Activated CD8-positive, alpha-beta memory T cell treated with anti-CD3 and anti-CD28 coated beads for 4 hours (primary cell): Measurements from ENCODE around the gene FHOD3.
"Not testable (repeated sequence)": the region's sequence is repeated elsewhere in the genome, so short reads cannot be mapped to it uniquely, and the experiment has no call there.

Experiments
- DNase-seq, 2 donors: peaks; one replicate each; pipeline ENCODE4 v3.0.0-alpha.2; 2020; ENCODE audit warnings: low read depth in 2 of 2

Gene FHOD3

DNA sequence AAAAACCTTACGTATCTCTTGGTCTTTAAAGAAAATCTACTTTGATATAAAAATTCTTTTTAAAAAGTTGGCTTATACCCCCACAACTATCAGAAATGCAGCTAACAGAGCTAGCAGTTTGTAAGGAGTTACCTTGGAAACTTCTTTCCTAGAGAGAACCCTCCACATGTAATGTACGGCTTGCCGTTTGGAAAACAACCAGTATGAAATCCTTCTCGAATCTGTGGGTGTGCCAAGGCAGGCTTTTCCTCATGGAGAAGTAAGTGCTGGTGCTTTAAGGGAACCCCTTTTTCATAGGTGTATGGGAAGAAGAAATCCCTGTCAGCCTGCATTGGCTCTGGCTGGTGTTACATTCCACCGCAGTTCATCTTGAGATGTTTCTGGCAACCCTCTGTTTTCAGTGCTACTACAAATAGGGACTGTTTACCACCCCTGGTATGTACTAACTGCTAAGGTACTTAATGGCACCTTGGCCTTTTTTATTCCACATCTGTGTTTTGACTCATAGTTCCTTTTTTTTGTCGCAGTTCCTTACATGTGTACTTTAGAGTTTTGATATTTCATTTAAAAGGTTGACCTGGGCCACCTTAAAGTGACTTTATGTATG, 248.4 kb downstream of the FHOD3 start:
- no peak for DNase-seq

DNA sequence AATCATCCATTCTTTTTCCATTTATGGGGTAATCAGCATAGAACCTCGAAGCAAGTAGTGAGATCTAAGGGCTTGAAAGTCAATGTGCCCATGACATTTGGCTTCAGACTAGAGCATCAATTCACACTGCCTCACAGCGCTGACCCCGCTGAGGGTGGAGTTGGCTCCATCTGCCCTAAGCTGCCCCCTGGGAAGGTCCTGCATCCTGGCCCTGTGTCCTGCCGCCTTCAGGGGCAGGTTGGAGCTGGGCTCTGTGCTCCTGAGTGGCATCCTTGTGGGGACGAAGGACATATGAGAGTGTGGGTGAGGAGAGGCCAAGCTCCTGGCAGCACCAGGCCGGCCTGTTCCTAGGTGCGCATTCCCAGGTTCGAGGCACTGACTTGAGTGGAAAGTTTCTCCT, 249.4 kb downstream of the FHOD3 start:
- DNase-seq: no peak

GRCh38 chr18:36547544-36547943, 250.0 kb downstream of the FHOD3 start:
- DNase-seq: no peak

DNA sequence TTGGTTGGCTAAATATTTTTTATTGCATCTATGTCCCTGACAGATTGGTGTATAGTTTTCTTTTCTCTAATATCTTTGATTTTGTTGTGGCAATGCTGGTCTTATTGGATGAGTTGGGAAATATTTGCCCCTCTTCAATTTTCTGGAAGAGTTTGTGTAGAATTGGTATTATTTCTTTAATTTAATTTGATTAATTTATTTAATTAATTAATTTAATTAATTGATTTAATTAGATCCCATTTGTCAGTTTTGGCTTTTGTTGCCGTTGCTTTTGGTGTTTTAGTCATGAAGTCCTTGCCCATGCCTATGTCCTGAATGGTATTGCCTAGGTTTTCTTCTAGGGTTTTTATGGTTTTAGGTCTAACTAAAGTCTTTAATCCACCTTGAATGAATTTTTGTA, 253.8 kb downstream of the FHOD3 start:
- not testable (repeated sequence) for DNase-seq

DNA sequence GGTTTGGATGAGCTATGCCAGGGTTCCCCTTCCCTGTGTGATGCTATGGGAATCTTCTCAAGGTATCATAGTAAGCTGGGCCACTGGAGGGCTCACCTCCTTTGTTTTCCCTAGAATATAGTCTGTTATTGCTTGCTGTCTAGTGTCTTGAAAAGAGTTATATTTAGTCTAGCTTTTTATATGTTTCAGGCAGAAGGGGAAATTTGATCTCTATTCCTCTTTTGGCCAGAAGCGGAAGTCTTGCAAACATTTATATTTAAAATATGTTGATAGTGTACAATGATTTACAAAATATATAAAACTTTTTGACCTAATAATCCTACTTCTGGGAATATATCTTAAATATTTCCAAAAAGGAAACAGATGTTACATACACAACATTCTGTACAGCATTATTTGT, 260.7 kb downstream of the FHOD3 start:
- DNase-seq: no peak

DNA sequence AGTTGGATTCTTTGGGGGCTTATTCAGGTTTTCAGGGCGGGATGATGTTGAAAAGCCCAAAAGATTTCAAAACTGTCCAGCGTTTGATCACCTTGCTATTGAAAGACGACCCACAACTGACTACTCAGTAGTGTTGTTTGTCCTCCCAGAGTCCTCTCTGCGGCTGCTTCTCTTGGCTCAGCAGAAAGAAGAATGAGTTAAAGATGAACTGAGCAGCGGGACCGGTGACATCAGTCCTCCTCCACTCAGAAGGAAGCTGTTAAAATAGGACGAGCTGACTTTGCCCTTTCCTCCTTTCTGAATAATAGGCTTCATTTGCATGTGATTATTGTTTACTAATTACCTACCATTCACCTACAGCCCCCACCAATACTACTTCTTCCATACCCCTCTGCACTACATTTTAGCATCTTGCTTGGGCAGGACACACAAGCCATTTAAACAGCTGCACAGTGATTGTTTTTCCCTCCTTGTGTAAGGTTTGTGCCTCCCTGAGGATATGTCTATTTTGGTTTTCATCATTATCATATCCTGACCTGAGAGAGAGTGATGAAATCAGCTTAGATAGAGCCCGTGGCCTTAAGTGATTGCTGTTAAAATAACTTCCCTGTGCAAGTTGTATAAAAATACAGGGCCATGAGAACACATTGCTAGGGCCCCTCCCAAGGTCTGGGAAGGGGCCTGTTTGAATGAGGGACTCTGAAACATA, 261.8 kb downstream of the FHOD3 start:
- DNase-seq: no peak

DNA sequence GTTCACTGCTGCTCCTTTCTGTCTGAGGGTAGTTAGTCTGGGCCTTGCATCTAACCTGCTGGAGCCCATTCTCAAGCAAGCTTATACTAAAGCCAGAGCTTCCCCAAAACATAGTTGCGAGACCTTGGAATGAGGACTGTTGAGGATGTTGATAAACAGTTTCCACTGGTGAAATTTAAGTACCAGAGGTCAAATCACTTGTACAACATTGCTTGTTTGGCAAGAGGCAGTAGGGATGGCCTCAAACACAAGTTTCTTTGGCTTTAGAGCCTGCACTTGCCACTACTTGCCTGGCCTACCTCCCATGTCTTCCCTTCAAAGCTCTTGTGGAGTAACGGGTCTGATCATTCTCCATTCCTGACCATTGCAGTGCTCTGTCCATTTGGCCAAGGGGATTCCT, 262.7 kb downstream of the FHOD3 start:
- DNase-seq: no peak

DNA sequence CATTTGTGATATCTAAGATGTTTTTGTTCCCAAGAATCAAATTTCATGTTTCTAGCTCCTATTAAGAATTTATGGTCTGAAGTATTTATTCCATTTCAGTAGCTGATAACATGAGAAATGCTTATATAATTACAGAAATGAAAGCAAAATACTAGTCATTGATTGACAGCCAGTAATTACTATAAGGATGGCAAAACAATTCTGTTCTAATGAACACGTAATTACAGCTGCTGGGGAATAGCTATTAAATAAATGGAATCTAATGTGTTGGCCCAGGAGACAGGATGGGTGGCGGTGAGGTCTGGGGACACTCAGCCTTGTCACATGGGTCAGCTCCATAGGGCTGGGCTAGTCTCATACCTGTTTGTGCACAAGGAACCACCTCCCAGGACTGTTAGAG, 263.5 kb downstream of the FHOD3 start:
- no peak for DNase-seq

DNA sequence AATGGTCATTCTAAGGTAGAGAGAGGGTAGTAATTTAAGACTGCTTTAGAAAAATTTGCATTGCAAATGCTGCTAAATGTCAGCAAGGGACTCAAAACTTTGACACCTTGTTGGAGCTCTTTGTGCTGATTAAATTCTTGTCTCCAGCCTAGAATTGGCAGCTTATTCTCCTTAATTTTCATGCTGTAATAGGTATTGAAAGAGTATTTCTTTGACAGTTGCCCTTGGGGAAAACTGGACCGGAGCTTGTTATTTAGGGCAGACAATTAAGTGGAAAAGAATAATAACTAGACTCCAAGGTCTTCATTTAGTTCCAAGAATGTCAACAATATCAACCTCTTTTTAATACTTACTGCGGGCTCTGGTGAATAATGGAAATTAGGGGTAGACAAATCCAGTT, 267.3 kb downstream of the FHOD3 start:
- no peak for DNase-seq

DNA sequence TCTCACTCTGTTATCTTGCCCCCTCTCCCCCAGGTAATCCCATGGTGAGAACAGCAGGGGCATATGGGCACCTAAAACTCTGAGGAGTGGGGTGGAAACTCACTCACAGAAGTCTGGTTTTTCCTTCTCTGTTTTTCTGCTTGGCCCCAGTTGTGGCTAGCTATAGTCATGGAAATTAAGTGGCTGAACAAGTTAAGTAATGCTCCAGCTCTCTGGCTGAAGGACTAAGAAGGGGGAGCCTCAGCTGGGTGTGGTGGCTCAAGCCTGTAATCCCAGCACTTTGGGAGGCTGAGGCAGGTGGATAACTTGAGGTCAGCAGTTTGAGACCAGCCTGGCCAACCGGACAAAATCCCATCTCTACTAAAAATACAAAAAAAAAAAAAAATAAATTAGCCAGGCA, 270.3 kb downstream of the FHOD3 start:
- no peak for DNase-seq

DNA sequence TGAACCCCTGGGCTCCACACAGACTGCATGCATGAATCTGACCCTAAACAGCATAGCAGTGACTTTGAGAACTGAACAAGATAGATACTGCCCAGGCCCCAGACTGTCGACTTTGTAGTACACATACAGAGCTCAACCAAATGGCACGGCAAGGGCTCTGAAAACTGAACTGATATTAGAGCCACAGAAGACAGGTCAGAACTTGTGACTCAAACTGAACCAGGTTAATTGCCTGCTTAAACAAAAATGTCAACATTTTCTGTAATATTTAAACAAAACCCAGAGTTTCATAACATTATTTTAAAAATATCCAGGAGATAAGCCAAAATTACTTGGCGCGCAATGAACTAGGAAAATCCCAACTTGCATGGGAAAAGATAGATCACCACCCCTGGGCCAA, 271.0 kb downstream of the FHOD3 start:
- DNase-seq: no peak

DNA sequence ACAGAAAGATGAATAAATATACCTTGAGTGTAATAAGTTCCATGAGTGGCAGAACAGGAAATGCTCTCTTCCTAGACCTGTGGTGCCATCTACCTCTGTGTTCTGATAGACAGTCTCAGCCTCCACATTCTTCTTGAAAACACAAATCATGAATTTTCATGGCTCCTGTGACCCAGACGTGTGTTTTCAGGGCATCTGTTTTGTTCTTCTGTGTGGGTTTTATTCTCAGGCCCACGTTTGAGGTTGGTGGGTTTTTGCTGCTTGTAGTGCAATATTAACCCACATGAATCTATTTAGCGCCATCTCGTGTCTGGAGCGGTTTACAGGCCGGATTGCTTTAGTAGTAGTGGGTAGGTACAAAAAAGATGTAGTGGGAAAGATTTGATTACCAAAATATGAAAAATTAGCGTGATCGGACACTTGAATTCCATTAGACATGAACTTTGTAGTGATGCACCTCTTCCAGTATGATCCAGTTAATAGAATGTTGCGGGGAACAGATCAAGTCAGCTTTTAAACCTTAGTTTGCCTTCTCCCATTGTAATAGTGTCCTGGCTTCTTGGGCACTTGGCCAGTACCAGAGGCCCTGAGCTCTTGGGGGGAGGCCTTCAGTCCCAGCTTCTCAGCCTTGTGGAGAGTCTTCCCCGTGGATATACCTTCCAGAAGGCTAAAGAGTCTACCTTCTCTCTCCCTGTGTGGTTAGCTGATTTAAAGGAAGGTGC, 274.8 kb downstream of the FHOD3 start:
- no peak for DNase-seq

DNA sequence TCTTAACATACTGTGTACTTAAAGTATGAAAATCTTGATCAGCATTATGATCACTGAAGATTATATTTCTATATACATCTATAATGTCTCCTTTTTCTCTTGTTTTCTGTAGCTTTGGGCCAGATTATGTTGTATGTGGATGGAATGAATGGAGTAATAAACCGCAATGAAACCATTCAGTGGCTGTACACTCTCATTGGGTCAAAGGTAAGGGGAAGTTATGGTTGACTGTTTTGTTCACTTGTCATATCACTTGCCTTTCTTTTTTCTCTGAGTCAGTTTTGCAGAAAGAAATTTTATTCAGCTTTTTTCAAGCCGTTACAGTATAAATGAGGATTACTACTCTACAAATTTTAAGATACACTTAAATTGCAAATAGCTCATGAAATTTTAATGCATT, 278.8 kb downstream of the FHOD3 start:
- no peak for DNase-seq

DNA sequence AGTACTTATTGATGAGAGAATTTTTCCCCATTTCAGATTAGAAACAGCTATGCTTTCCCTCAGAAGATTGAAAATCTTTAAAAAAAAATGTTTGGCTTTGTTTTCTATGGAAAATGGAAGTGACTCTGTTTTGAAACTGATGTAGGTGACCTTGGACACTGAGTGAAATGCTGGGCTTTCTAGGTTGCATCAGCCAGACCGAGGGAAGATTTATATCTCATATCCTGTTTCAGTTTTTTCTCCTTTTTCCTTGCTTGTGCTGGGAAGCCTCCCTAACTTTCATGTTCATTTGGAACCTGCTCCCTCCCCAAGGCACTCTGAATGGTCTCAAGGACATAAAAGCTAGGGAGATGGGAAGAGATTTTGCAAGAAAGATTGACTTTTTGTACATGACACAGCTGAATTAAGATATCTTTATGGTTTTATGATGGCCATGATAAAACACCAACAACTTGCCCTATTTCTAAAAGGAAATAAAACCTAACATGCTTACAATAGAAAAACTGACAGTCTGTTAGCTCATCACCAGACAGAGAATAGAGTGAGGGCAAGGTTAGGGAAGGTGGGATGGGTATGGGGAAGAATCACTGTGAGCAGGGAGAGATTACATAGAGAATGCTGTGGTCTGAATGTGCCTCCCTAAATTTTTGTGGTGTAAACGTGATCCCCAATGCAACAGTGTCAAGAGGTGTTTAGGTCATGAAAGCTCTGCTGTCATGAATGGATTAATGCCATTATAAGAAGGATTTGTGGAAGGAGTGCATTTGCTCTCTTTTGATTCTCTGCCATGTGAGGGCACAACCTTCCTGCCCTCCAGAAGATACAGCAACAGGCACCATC, 281.6 kb downstream of the FHOD3 start:
- DNase-seq: no peak

DNA sequence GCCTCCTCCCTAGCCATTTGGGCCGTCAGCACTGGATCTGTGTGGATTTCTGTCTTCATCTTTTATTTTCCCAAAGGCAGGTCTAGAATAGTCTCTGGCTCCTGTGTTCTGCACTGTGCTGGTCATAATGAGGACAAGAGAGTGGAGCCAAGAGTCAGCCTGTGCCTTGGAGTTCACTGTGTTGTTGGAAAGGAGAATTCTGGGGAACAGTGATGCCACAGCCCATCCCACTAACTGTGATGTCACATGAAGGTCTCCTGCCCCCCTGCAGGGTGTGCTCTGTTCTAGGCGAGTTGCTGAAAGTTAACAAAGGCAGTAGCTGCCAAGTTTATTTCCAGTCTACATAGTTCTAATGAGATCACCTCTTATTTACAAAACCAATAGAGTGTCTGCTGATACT, 282.8 kb downstream of the FHOD3 start:
- DNase-seq: no peak

GRCh38 chr18:36580874-36581750, 283.6 kb downstream of the FHOD3 start:
- no peak for DNase-seq

GRCh38 chr18:36582988-36583745, 285.7 kb downstream of the FHOD3 start:
- no peak for DNase-seq

DNA sequence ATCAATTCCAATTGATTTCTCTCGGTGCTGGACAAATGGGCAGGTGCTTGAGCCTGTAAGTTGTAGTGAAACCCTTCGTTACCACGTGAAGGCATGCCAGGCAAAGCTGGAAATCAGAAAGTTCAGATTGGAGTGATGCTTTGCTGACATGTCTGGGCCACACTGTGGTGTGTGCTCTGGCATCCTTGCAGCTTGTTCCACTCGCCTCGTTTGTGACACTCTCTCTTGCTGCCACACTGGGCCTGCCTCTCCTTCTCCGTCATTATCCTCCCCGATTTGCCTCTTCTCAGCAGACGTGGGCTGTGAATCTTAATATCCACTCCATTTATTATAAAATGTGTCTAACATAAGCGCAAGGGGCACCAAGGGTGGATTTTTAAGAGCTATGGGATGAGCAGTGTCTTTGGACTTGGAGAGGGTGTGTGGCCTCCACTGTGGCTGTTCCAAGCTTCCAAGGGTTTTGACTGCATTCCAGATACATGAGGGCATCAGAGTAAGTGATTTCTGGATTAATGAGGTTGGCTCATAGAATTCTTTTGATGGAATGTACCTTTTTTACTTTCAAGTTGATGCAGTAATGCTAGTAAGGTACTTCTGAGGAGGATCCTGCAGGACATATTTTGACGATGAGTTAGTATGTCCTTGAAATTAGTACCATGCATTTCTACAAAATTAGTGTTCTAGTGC, 292.5 kb downstream of the FHOD3 start:
- DNase-seq: no peak

DNA sequence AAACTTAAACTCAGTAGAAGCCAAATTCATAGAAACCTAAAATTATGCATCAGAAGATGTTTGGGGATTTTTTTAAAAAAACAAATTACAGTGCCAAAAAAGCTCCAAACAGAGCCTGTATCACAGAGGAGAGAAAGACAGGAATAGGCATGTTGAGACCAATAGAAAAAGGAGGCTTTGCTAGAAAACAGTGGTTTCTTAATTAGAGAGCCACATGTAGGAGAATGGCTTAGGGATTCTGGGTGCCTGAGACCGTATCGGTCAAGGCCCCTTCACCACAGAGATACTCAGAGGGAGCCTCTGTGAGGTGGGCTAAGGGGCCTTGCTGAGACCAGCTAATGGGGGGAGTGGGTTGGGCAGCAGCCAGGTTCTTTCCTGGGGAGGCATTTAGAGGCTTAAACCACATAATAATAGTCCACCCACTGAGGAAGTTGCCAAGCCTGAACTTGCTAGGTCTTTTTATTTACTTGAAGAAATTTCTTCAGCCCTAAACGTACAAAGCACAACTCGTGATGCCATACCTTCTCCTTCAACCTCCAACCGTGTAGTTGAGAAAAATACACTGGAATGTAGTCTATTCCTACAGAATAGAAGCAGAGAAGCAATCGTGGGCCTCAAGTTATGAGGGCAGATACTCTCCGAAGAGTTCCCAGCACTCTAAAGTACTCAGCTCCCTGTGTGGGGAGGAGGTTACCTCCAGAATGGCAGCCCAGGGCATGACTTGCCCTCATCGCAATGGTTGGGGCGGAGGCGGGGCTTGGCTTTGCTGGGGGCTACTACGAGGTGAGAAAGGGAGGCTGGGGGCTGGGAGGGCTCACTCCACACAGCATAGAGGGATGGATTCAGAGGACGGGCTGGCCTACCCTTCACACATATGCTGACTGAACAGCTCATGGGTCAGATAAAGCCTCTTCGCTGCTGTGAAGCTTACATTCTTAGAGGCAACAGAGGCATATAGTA, 293.4 kb downstream of the FHOD3 start:
- DNase-seq: no peak
